ENCODE data around the gene SMARCD3.
A peak's percentile ranks its signal among the peaks of the same experiment; 100 is the strongest.

Gene SMARCD3

DNA sequence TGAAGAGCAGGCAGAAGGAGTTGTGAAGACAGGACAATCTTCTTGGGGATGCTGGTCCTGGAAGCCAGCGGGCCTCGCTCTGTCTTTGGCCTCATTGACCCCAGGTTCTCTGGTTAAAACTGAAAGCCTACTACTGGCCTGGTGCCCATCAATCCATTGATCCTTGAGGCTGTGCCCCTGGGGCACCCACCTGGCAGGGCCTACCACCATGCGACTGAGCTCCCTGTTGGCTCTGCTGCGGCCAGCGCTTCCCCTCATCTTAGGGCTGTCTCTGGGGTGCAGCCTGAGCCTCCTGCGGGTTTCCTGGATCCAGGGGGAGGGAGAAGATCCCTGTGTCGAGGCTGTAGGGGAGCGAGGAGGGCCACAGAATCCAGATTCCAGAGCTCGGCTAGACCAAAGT, 14.7 kb downstream of the SMARCD3 start:
- no peak for DNase-seq

DNA sequence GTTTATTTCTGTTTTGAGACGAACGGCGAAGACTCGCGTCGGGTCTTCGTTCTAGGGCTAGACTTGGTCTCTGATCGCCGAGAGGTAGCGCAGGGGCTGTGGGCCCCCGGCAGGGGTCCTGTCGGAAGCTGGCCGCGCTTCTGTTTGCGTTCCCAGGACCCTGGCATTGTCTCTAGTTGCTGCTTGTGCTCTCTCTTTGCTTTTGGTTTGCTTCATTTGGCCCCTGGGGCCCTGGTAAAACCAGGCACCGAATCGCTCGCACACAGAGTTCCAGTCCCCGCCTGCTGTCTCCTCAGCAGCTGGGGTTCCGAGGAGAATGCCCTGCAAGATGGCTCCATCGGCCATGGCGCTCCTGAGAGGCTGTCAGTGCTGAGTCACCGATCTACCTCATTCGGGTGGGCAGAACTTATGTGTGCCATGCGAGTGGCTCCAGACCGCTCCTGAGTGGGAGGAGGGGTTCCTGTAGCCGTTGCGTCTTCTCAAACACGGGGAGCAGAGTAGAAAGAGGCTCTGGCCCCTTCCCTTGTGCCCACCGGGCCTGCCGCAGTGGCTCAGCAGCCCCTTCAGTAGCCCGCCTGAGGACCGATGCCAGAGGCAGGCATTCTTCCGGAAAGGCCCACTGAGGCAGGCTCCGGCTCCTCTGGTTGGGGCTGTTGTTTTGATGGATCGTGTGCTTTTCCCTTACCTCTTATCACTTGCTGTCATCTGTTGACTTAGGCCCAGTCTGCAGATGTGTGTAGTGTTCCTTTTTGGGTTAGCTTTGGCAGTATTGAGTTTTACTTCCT, 15.4 kb downstream of the SMARCD3 start:
- DNase-seq = peak; percentile 77

GRCh38 chr7:151232091-151232916, 16.2 kb downstream of the SMARCD3 start, which contains the start of gene CHPF2:
Gene CHPF2 (plus strand): TSS chr7:151232483. CDS start chr7:151234012, 1,529 bp downstream.
- peak; percentile 89 for DNase-seq

GRCh38 chr7:151231080-151231479, 17.4 kb downstream of the SMARCD3 start:
- no peak for DNase-seq

DNA sequence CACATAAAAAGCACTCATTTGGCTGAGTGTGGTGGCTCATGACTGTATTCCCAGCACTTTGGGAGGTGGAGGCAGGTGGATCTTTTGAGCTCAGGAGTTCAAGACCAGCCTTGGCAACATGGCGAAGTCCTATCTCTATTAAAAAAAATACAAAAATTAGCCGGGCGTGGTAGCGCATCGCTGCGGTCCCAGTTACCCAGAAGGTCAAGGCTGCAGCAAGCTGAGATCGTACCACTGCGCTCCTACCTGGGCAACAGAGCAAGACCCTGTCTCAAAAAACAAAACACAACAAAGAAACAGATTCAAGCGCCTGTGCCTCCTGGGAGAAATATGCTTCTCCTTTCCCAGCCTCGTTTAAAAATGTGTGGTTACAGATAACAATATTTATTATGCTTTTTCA, 19.2 kb downstream of the SMARCD3 start:
- DNase-seq = no peak

DNA sequence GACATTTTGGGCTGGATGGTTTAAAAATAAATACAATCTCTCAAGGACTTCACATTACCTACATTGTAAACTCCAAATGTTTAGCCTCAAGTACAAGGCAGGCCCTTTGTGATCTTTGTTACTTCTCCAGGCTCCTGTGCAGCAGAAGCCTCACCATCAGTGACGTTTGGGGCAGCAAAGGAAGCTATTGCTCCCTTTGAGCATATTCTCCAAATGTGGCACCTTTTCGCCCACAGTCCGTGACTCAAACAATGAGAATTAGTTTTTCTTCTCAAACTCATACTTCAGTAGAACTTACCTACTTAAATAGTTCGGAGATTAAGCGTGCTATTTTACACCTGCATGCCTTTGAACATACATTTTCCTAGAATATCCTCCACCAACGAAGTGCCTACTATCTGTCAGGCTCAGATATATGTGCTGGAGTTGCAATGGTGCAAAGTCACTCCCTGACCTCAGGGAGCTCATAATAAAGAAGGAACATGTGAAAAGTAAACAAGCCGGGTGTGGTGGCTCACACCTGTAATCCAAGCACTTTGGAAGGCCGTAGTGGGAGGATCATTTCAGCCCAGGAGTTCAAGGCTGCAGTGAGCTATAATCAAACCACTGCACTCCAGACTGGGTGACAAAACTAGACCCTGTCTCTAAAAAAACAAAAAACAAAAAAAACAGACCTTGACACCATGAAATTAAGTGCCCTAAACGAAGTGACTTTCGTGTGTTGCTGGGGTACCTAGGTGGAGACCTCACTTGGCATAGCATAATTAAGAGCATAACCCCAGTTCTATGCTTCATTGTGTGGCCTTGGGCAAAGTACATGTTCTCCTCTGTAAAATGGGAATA, 20.2 kb downstream of the SMARCD3 start:
- no peak for DNase-seq

DNA sequence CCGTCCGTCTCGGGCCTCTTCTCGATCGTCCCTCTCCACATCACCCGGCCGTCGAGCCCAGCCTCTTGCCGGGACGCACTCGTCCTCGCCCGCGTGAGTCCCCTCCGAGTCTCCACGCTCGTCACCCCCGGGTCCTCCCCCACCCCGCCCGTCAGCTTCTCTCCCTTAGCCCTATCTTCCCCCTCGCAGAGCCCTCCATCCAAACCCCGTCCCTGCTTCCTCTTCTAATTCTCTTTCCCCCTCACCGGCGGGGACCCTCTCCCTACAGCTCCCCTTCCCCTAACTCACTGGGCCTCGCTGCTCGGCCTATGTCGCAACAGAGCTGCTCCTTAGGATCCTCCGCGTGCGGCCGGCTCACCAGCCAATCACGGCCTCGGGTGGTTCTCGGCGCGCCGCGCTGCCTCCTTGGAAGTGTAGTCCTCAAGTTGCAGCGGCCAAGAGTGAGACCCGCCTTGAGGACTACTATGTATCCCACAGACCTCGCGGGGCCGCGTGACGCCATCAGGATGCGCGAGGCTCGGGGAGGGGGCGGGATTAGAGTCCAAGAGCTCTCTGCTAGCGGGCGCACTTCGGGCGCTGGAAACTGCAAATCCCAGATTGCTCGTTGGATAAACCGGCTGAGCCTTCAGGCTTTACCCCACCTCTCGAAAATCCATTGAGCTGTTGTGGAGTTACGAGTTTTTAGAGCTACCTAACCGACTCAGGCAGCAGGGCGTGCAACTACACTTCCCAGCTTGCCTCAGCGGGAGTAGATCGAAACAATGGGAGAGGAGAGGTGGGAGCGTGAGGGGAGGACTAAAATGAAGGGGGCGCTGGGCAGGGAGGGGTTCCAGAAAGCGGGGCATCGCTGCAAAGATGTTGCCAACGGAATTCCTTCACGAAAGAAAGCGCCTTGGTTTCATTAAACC, 21.4 kb downstream of the SMARCD3 start, which contains the start of gene ABCF2:
ABCF2 (minus strand) TSS at position 331 of the 908 bp plus-strand sequence. CDS start 747 bp downstream, outside the sequence.
- peak; percentile 97 for DNase-seq

GRCh38 chr7:151226560-151226874, 22.0 kb downstream of the SMARCD3 start:
- DNase-seq = no peak

DNA sequence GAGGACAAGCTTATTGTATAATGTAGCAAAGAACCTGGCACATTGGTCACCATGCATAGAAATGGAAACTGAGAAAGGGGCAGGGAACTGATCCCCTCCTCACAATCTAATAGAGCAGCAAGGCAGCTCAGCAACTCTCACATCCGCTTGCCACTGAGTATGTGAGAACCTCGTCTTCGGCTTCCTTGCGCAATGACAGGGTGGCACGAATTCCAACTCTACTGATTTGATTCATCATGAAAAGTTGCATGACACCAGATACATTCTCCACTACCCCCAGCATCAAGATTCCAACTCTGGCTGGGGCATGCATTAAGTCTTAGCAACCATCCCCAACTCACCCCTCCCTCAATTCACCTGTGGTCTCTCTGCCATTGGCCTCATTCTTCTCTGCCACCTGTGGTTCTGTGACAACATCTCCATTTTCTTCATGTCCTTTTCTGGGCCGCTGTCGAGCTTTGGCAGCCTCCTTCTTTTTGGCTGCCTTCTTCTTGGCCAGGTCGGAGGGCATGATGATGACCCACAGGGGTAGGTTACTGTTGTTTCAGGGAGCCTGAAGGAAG, 22.5 kb downstream of the SMARCD3 start:
- no peak for DNase-seq

DNA sequence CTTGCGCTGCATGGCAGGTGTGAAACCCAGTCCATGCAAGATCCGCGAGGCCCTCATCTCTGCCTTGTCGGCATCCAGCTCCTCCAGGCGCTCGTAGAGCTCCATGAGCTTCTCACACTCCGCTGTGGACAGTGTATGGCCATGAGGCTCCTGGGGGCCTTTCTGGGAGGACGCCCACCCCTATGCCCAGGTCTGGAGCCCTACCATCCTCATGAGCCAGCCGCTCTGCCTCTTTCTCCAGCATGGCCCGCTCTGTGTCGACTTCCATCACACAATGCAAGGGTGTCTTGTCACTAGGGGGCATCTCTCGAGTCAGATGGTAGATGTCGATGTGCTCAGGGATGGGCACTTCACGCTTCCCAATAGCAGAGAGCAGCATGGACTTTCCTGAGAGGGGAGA, 24.8 kb downstream of the SMARCD3 start:
- DNase-seq = no peak

- DNase-seq = no peak
These were observed 30.3 kb downstream of the SMARCD3 start for GRCh38 chr7:151218170-151218569.

DNA sequence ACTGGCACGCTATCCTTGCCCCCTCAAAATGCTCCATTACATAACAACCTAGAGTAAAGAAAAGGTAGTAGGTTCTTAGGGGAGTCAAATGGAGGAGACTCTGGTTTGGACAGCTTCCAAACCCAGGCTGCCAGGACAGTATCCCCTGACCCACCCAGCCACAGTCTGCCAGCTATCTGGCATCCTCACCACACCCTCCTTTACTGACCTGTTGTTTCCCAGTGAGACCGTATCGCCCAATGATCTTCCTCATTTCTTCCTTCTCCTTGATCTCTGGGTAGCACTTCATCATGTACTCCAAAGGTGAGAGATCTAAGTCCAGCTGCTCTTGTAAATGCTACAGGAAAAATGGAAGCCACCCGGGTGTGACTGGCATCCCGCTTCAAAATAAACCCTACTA, 33.1 kb downstream of the SMARCD3 start:
- DNase-seq = no peak

DNA sequence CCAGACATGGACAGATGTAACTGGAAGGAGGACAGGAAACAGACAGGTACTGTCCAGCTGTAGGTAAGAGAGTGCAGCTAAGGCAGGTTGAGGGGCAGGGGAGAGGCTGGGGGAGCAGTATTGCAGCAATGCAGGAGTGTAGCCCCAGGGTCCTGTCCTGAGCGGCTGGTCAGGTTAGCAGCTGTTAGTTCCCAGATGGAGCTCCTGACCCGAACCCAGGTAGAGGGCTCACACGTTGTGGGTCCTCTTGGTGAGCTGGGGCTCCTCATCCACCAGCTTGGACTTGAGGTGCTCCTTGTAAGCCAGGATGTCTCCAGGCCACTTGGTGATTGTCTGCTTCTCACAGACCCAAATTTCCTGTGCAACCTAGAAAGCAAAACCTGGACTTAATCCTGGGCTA, 34.7 kb downstream of the SMARCD3 start:
- no peak for DNase-seq

DNA sequence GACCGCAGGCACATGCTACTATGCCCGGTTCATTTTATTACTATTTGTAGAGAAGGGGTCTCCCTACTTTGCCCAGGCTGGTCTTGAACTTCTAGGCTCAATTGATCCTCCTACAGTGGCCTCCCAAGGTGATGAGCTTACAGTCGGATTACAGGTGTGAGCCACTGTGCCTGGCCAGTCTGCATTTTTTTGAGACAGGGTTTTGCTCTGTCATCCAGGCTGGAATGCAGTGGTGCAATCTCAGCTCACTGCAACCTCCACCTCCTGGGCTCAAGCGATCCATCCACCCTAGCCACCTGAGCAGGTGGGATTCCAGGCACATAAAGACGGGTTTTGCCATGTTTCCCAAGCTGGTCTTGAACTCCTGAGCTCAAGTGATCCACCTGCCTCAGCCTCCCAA, 35.9 kb downstream of the SMARCD3 start:
- no peak for DNase-seq

GRCh38 chr7:151211155-151211772, 37.2 kb downstream of the SMARCD3 start:
- no peak for DNase-seq

- no peak for DNase-seq
These were observed 38.2 kb downstream of the SMARCD3 start, which contains the start of gene H2BK1 for GRCh38 chr7:151210087-151210854. Gene H2BK1 (minus strand): TSS chr7:151210488. CDS start chr7:151210318, 170 bp downstream.

- DNase-seq = no peak
These were observed 38.9 kb downstream of the SMARCD3 start for GRCh38 chr7:151209588-151209987.

DNA sequence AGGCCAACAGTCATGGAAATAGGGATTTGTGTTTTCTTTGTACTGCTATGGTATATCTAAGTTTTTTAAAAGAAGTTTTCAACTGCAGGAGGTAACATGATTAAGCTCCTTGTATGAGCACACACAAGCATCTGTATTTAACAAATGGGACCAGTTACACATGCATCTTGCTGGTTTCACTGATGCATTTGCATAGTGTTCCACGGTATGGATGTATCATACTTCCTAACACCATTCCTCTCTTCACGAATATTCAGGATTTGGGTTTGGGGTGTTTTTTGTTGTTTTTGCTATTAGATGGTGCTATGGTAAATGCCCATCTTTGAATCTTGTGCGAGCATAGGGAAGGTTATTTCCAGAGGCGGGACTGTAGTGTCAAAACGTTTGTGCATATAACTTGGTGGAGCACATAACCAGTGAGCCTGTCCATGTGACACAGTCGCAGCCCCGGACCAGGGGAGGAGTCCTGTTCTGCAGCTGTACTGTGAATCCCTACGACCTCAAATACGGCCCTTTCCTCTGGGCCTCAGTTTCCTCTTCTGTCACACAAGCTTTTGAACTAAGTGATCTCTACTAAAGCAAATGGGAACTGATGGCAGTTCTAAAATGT, 40.1 kb downstream of the SMARCD3 start:
- DNase-seq = no peak

DNA sequence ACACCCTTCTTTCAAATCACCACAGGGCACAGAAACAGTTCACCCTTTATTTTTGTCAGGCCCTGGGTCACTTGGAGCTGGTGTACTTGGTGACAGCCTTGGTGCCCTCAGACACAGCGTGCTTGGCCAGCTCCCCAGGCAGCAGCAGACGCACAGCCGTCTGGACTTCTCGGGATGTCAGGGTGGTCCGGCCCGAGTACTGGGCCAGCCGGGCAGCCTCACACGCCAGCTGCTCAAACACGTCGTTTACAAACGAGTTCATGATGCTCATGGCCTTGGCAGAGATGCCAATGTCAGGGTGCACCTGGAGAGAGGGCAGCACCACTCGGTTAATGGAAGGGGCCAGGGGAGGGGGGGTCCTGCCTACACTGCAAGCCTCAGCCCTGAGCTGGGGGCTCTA, 40.7 kb downstream of the SMARCD3 start:
- DNase-seq = no peak

- no peak for DNase-seq
These were observed 41.2 kb downstream of the SMARCD3 start for GRCh38 chr7:151207315-151207714.

Measured in stimulated activated CD4-positive, alpha-beta T cell treated with anti-CD3 and anti-CD28 coated beads, Interleukin-4, amount 100 ng/mL, for 1 hour (primary cell).